NCI-H2227 (cell line): ENCODE data around the gene FAM81A.
"Not testable (repeated sequence)": the region's sequence is repeated elsewhere in the genome, so short reads cannot be mapped to it uniquely, and the experiment has no call there.

ENCODE experiments used
- DNase-seq: peaks from one replicate; lab custom pipeline; 2025; ENCODE audit not compliant: unreplicated experiment; lab: John Stamatoyannopoulos, UW

FAM81A gene

GRCh38 chr15:59424616-59425015 is 13.4 kb upstream of the FAM81A start:
- DNase-seq: no peak

GRCh38 chr15:59428898-59429297 is 9.1 kb upstream of the FAM81A start:
- not testable (repeated sequence) for DNase-seq

GRCh38 chr15:59432389-59432788 is 5.6 kb upstream of the FAM81A start:
- no peak for DNase-seq

GRCh38 chr15:59434481-59434880 is 3.5 kb upstream of the FAM81A start:
- DNase-seq: no peak

- DNase-seq: peak; percentile 41
Observed at GRCh38 chr15:59436774-59437141, 1.2 kb upstream of the FAM81A start.

GRCh38 chr15:59437142-59437816 is 707 bp upstream of the FAM81A start:
- DNase-seq: no peak

GRCh38 chr15:59438625-59439290 is 772 bp downstream of the FAM81A start:
- peak; percentile 70 for DNase-seq

- no peak for DNase-seq
Observed at GRCh38 chr15:59439576-59439975, 1.6 kb downstream of the FAM81A start.

GRCh38 chr15:59443341-59444072 is 5.5 kb downstream of the FAM81A start:
- DNase-seq: peak; percentile 8

- DNase-seq: no peak
Observed at GRCh38 chr15:59444081-59444835, 6.3 kb downstream of the FAM81A start.

GRCh38 chr15:59444980-59445545 is 7.1 kb downstream of the FAM81A start:
- no peak for DNase-seq

- DNase-seq: no peak
Observed at GRCh38 chr15:59446232-59446957, 8.4 kb downstream of the FAM81A start.

- DNase-seq: no peak
Observed at GRCh38 chr15:59447367-59447766, 9.4 kb downstream of the FAM81A start.

GRCh38 chr15:59448871-59449270 is 10.9 kb downstream of the FAM81A start:
- no peak for DNase-seq

- no peak for DNase-seq
Observed at GRCh38 chr15:59453474-59454215, 15.7 kb downstream of the FAM81A start.

- no peak for DNase-seq
Observed at GRCh38 chr15:59456114-59456513, 18.1 kb downstream of the FAM81A start.

- DNase-seq: no peak
Observed at GRCh38 chr15:59457103-59457502, 19.1 kb downstream of the FAM81A start.

GRCh38 chr15:59461521-59461920 is 23.5 kb downstream of the FAM81A start:
- no peak for DNase-seq

GRCh38 chr15:59473226-59473625 is 35.2 kb downstream of the FAM81A start:
- no peak for DNase-seq

GRCh38 chr15:59475161-59475560 is 37.2 kb downstream of the FAM81A start:
- DNase-seq: not testable (repeated sequence)
